ENCODE results near the gene ZNF274.
"Not testable (repeated sequence)": the region's sequence is repeated elsewhere in the genome, so short reads cannot be mapped to it uniquely, and the experiment has no call there.

Gene ZNF274

DNA sequence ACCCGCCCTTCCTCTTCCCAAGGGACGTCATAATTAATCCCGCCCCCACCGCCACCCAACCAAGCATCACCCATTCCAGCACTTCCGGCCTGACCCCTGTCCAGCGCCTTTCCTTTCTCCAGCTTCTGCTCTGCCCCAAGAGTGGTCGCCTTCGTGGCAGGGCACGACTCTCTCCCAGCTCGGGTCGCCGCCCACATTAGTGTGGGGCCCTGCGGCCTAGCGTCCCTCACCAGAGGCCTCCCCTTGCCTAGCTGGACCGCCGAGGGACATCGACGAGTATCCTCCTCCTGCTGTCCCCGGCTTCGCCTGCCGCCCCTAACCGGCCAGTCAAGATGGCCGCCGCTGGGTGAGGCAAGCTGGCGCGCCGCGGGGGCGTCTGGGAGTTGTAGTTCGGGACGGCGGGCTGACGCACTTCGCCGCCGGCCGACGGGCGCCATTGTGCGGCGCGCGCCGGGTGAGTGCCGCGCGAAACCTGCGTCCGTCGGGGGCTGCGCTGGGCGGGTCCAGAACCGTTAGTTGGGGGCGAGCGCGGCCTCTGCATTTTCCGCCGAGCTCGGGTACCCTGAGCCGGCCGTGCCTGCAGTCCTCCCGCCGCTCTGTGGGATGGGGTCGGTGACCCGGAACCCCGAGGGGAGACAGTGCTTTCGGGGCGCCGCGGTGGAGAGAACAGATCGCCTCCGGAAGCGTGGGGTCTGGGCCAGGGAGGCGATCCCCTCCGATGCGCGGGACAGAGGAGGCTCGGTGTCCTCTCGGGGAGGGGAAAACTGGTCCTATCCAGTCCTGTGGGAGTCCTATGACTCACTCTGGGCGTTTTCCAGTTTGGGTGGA, at the start of gene ZNF274:
Gene ZNF274 (plus strand): TSS at position 73 of the 828 bp plus-strand sequence. CDS start 905 bp downstream, outside the sequence.
- peak; percentile 93 to 94 for DNase-seq (ENCODE audit: low read depth in 2 of 2)

DNA sequence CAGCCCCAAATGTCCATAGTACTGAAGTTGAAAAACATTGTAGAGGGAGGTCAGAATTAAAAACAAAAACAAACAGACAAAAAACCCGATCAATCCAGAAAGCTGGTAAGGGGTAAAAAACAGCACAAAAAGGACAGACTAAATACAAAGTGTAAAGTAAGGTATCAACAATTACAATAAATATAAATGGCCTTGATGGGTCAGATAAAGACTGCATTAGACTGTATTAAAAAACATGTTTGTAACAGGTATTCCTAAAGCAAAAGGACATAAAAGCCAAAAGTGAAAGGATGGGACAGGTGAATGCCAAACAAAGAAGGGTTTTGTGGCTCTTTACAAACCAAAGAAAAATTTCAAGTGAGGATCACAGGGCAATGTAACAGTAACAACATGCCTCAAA, 48.6 kb upstream of the ZNF274 start:
- DNase-seq (ENCODE audit: low read depth in 2 of 2) = no peak

DNA sequence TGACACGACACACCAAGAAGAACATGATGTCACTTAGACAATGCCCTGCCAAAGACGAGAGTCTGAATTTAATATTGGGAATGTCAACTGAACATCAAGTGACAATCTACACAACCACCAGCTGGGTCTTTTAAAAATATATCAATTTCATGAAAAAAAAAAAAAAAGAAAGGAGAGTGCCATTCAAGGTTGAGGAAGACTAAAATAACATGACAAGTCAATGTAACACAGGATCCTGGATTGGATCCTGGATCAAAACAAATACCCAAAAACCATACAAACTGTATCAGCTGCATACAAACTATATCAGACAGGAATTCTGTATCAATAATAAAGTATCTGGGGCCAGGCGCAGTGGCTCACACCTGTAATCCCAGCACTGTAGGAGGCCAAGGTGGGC, 37.0 kb upstream of the ZNF274 start:
- no peak for DNase-seq (ENCODE audit: low read depth in 2 of 2)

DNA sequence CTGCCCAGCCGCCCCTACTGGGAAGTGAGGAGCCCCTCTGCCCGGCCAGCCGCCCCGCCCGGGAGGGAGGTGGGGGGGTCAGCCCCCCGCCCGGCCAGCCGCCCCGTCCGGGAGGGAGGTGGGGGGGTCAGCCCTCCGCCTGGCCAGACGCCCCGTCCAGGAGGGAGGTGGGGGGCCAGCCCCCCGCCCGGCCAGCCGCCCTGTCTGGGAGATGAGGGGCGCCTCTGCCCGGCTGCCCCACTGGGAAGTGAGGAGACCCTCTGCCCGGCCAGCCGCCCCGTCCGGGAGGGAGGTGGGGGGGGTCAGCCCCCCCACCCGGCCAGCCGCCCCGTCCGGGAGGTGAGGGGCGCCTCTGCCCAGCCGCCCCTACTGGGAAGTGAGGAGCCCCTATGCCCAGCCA, 35.4 kb upstream of the ZNF274 start:
- DNase-seq (ENCODE audit: low read depth in 2 of 2) = not testable (repeated sequence)

- DNase-seq (ENCODE audit: low read depth in 2 of 2) = peak; percentile 87 to 92
Measured at GRCh38 chr19:58150328-58150921, 32.4 kb upstream of the ZNF274 start, which contains the start of gene ZNF329. Gene ZNF329, minus strand, starts transcription at chr19:58150789. Its CDS starts 21,286 bp downstream, at chr19:58129503.

DNA sequence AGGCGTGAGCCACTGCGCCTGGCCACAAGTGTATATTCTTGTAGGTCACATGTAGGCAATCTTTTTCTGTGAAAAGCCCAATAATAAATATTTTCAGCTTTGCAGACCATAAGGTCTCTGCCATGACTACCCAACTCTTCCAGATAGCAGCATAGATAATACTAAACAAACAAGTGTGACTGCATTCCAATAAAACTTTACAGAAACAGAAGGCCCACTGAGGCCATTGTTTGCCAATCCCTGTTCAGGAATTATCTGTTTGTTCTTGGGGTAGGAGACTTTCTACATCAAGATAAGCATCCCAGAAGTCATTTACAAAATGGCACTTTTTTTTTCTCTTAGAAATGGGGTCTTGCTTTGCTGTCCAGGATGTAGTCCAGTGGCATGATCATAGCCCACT, 29.5 kb upstream of the ZNF274 start:
- no peak for DNase-seq (ENCODE audit: low read depth in 2 of 2)

DNA sequence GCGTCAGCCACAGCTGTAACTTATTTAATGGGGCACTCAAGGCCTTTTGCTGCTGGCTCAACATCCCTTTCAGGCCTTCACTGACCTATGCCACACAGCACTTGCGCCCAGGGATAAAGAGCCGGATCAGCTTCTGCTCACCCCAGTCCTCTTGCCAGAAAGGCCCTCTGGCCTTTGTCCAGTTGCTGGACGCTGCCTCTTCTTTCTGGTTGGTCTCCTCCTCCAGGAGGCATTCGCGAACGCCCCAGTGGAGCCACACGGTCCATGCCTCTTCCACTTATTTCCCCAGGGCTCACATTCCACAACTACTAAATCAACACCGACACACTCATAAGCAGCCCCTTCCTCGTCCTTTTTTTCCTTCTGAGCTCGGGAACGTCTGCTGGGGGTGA, 28.6 kb upstream of the ZNF274 start:
- peak in 1 of 2 donors; percentile 2 for DNase-seq (ENCODE audit: low read depth in 2 of 2)

- DNase-seq (ENCODE audit: low read depth in 2 of 2) = peak; percentile 97 to 99
Measured at GRCh38 chr19:58154679-58155648, 27.9 kb upstream of the ZNF274 start.

DNA sequence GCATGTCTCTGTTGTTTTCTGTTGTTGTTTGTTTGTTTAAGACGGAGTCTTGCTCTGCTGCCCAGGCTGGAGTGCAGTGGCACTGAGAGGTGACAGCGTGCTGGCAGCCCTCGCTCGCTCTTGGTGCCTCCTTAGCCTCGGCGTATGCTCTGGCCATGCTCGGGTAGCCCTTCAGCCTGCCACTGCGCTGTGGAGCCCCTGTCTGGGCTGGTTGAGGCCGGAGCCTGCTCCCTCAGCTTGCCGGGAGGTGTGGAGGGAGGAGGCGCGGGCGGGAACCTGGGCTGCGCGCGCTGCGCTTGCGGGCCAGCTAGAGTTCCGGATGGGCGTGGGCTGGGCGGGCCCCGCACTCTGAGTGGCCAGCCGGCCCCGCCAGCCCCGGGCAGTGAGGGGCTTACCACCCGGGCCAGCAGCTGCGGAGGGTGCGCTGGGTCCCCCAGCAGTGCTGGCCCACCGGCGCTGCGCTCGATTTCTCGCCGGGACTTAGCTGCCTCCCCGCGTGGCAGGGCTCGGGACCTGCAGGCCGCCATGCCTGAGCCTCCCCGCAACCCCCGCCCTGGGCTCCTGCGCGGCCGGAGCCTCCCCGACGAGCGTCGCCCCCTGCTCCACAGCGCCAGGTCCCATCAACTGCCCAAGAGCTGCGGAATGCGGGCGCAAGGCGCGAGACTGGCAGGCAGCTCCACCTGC, 25.7 kb upstream of the ZNF274 start:
- no peak for DNase-seq (ENCODE audit: low read depth in 2 of 2)

- DNase-seq (ENCODE audit: low read depth in 2 of 2) = no peak
Measured at GRCh38 chr19:58166268-58166667, 16.6 kb upstream of the ZNF274 start.

- DNase-seq (ENCODE audit: low read depth in 2 of 2) = no peak
Measured at GRCh38 chr19:58166708-58167280, 16.1 kb upstream of the ZNF274 start.

- no peak for DNase-seq (ENCODE audit: low read depth in 2 of 2)
Measured at GRCh38 chr19:58170860-58171259, 12.0 kb upstream of the ZNF274 start.

DNA sequence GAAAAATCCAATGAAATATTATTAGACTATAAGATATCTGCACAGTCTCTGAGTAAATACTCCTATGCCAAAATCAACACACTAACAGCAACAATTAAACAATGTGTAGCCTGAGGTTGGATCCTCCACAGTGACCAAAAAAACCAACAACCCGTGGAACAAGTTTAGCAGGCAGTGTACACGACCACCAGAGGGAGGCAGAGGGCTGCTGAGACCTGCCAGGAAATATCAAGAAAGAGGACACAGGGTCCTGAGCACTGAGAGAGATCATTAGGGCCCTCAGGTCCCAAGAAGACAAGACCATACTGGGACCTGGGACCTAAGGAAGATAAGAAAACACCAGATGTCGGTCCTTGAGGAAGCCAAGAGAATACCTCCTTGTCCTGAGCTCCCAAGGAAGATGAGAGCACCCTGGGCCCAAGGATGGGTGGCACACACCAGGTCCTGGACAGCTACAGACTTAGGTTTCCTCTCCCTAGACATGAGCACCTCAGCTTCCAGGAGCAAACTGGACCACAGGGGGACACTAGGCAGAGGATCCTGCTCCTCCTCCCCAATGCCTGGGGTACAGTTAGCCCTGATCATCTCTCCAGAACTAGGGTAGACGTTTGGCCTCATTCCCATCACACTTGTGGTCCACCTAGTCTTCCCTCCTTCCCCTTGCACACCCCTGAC, 822 bp upstream of the ZNF274 start:
- peak; percentile 56 to 57 for DNase-seq (ENCODE audit: low read depth in 2 of 2)

- DNase-seq (ENCODE audit: low read depth in 2 of 2) = peak; percentile 80 to 84
Measured at GRCh38 chr19:58182577-58182988, 278 bp upstream of the ZNF274 start.

DNA sequence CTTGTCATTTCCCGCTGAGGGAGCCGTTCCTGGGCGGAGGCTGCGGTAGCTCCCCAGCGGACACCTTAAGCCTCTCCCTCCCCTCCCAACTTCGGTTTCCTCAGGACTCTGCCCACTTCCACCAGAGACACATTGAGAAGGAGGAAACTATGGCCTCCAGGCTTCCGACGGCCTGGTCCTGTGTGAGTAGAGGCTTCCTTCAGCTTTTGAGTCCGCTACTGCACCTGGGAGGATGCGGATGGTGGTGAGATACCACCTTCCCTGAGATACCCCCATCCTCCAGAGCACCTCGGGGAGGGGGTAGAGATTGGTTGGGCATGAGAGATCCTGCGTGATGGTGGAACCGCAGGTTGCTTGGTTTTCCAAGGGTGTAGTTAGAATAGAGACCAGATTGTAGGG, 955 bp downstream of the ZNF274 start:
- DNase-seq (ENCODE audit: low read depth in 2 of 2) = no peak

GRCh38 chr19:58196901-58197616, 14.2 kb downstream of the ZNF274 start:
- DNase-seq (ENCODE audit: low read depth in 2 of 2) = no peak

GRCh38 chr19:58203814-58204475, 21.1 kb downstream of the ZNF274 start:
- DNase-seq (ENCODE audit: low read depth in 2 of 2) = no peak

DNA sequence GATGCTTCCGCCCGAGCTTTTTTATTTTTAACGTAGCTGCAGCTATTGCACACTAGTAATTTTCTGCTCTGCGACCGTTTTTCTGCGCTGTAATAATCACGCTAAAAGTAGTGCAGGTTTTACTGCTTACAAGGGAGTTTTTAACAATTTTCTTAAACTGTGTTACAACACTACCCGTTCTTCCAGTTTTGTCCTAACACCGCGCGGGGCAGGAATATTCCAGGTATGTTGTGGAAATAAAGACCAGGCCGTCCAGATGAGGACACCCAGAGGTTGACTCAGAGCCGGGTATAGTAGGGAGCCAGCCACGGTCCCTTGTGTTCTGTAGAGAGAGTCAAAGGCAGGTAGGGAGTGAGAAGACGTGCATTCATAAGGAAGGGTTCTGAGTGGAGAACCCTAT, 21.7 kb downstream of the ZNF274 start:
- no peak for DNase-seq (ENCODE audit: low read depth in 2 of 2)

GRCh38 chr19:58209577-58209976, 26.7 kb downstream of the ZNF274 start:
- DNase-seq (ENCODE audit: low read depth in 2 of 2) = no peak
